B cell (primary cell): Measurements from ENCODE around the gene ESYT2. TPM values are rescaled to one million over a fixed set of nuclear protein-coding genes. Genes with fewer than 3 reads are reported as not detected.
A peak's percentile ranks its signal among the peaks of the same experiment; 100 is the strongest.

Experiments used
- ATAC-seq: fragments of 200-7000 bp; cut with Tn5 transposase; one replicate; pipeline ENCODE4 v1.10.0; 2021; ENCODE audit warnings: low read depth, mild to moderate bottlenecking, moderate number of reproducible peaks, moderate library complexity
- CTCF ChIA-PET: fragments of 350-600 bp; sonication (Branson Sonifier 250); formaldehyde crosslinking; loops from one replicate; lab custom pipeline; 2021; ENCODE audit warnings: antibody characterized with exemption, inconsistent platforms; lab: Charles Lee
- POLR2A ChIA-PET: fragments of 350-600 bp; sonication (Branson Sonifier 250); formaldehyde crosslinking; loops from one replicate; lab custom pipeline; 2021; ENCODE audit warnings: antibody characterized with exemption; lab: Charles Lee
- DNase-seq: peaks from one replicate; pipeline ENCODE4 v3.0.0; 2013
- H2AFZ ChIP-seq: 2 replicates; pipeline ENCODE4 v1.6.1; 2012; ENCODE audit warnings: mild to moderate bottlenecking, low read depth, low read length; ENCODE audit not compliant: insufficient read depth, poor library complexity, severe bottlenecking
- H3K27ac ChIP-seq, 2 donors: 1 replicate in 1 of 2; 2 replicates in 1 of 2; pipeline ENCODE4 v1.5.1; 2012 to 2013; ENCODE audit warnings: low read length in 2 of 2, mild to moderate bottlenecking in 2 of 2, moderate library complexity in 1 of 2
- H3K27me3 ChIP-seq, 4 experiments: fragments of 200-600 bp in 1 of 4; sonication (generic) in 1 of 4; replicated peaks in 1 of 4; 1 replicate in 2 of 4; 2 replicates in 2 of 4; pipeline versions ENCODE4 v1.6.1 to v1.7.0; 2013 to 2016; ENCODE audit warnings: low read length in 3 of 4, mild to moderate bottlenecking in 2 of 4, mixed read lengths in 1 of 4, moderate library complexity in 1 of 4; ENCODE audit not compliant: insufficient read depth in 4 of 4, control insufficient read depth in 3 of 4; ENCODE audit errors: control extremely low read depth in 1 of 4
- H3K36me3 ChIP-seq, 2 experiments: replicated peaks in 1 of 2; 1 replicate in 1 of 2; 2 replicates in 1 of 2; pipeline versions ENCODE4 v1.6.1 to v1.7.1; 2013; ENCODE audit warnings: low read length in 1 of 2; ENCODE audit not compliant: insufficient read depth in 2 of 2, control insufficient read depth in 1 of 2; ENCODE audit errors: control extremely low read depth in 1 of 2, extremely low read depth in 1 of 2
- H3K4me1 ChIP-seq, 2 donors: fragments of 200-600 bp in 1 of 2; sonication (generic) in 1 of 2; 1 replicate in 1 of 2; 2 replicates in 1 of 2; pipeline versions ENCODE4 v1.5.1 to v1.6.1; 2013 to 2017; ENCODE audit warnings: low read length in 2 of 2; ENCODE audit not compliant: control insufficient read depth in 2 of 2, insufficient read depth in 2 of 2
- H3K4me2 ChIP-seq: replicated peaks from 2 replicates; pipeline ENCODE3; 2012; ENCODE audit warnings: mild to moderate bottlenecking, low read depth, low read length; ENCODE audit not compliant: poor library complexity, severe bottlenecking
- H3K4me3 ChIP-seq, 5 experiments: fragments of 200-600 bp in 1 of 5; sonication (generic) in 1 of 5; 1 replicate in 3 of 5; 2 replicates in 2 of 5; pipeline versions ENCODE4 v1.5.1 to v1.7.0; 2011 to 2016; ENCODE audit warnings: low read length in 4 of 5, mild to moderate bottlenecking in 4 of 5, low read depth in 2 of 5, control low read depth in 1 of 5, moderate library complexity in 1 of 5; ENCODE audit not compliant: insufficient read depth in 1 of 5; ENCODE audit errors: control extremely low read depth in 1 of 5, extremely low read depth in 1 of 5
- H3K79me2 ChIP-seq: fragments of 200-600 bp; sonication (generic); one replicate; pipeline ENCODE4 v1.6.0; 2016; ENCODE audit warnings: low read length; ENCODE audit not compliant: control insufficient read depth, insufficient read depth
- H3K9ac ChIP-seq: fragments of 200-600 bp; sonication (generic); 2 replicates; pipeline ENCODE4 v1.6.1; 2017; ENCODE audit warnings: mild to moderate bottlenecking, low read length, moderate library complexity
- H3K9me3 ChIP-seq, 3 donors: one replicate each; pipeline versions ENCODE4 v1.6.1 to v1.7.1; 2013; ENCODE audit warnings: low read length in 2 of 3; ENCODE audit not compliant: control insufficient read depth in 2 of 3, insufficient read depth in 1 of 3; ENCODE audit errors: control extremely low read depth in 1 of 3
- H4K20me1 ChIP-seq: 2 replicates; pipeline ENCODE4 v1.6.0; 2012; ENCODE audit warnings: mild to moderate bottlenecking, low read length; ENCODE audit not compliant: insufficient read depth, control insufficient read depth, poor library complexity, severe bottlenecking
- H3K27ac Mint-ChIP-seq: one replicate; pipeline ENCODE4 v1.8.0; 2021; ENCODE audit warnings: mixed read lengths
- H3K27me3 Mint-ChIP-seq: one replicate; pipeline ENCODE4 v1.8.0; 2021; ENCODE audit warnings: mixed read lengths
- H3K4me1 Mint-ChIP-seq: one replicate; pipeline ENCODE4 v1.8.0; 2021; ENCODE audit warnings: mixed read lengths
- H3K4me3 Mint-ChIP-seq: one replicate; pipeline ENCODE4 v1.8.0; 2021; ENCODE audit warnings: mixed read lengths
- H3K9me3 Mint-ChIP-seq: one replicate; pipeline ENCODE4 v1.8.0; 2022; ENCODE audit warnings: mixed read lengths; ENCODE audit not compliant: insufficient read depth
- CTCF ChIP-seq: fragments of 200-600 bp; IDR thresholded peaks from one replicate; pipeline ENCODE4 v1.8.0; 2022; ENCODE audit warnings: antibody characterized with exemption, mild to moderate bottlenecking
- EZH2 ChIP-seq: IDR thresholded peaks from 2 replicates; pipeline ENCODE4 v1.6.1; 2012; ENCODE audit warnings: borderline replicate concordance, low read depth, mild to moderate bottlenecking, moderate library complexity, low read length; ENCODE audit not compliant: insufficient read depth, poor library complexity, severe bottlenecking
- WGBS: methylation state at CpG from one replicate; pipeline ENCODE4 v1.1.5; 2013; ENCODE audit warnings: missing lambda C conversion rate; ENCODE audit not compliant: insufficient coverage; 5-methylcytosine and 5-hydroxymethylcytosine counted together
- intact Hi-C: fragments of 100-400 bp; cut with micrococcal nuclease; formaldehyde crosslinking; loops from one replicate; pipeline ENCODE4 v1.10.0; 2022
- polyA plus RNA-seq: library from polyadenylated mRNA; depleted of rRNA; stranded (reverse); fragments of >200 nt; gene quantifications from 2 replicates; pipeline ENCODE4 v1.2.3, GENCODE V29; 2012
- total RNA-seq, 2 donors: library from RNA; stranded (reverse); fragments of 120-200 nt in 1 of 2; gene quantifications; 1 replicate in 1 of 2; 2 replicates in 1 of 2; pipeline versions ENCODE4 v1.2.3 to v1.2.4, GENCODE V29; 2013 to 2022

The ESYT2 gene
- total and polyA plus RNA-seq, 2 donors (not counting 1 experiment from before 2014, with no cell fraction given) = 12.0 to 34.2 TPM

- peaks cover 0 to 6% (median 0%) of the 10 kb centered on the region in 3 donors for H3K9me3 ChIP-seq
- ATAC-seq = no peak
- ChIA-PET POLR2A (no interaction called here), CTCF (no interaction called here)
- H4K20me1 ChIP-seq = peaks cover 24% of the 10 kb centered on the region
- Mint-ChIP-seq H3K27ac (no peak overlapping the region), H3K9me3 (no peaks in the 10 kb centered on the region), H3K4me1 (peaks cover 38% of the 10 kb centered on the region), H3K27me3 (no peaks in the 10 kb centered on the region), H3K4me3 (no peak overlapping the region)
- WGBS = no CpG with 5 or more reads among the region's 1 CpG
- no peak overlapping the region for H3K9ac ChIP-seq
- intact Hi-C loops = no loop called here
- no peaks in the 10 kb centered on the region for H3K27me3 ChIP-seq
- peaks cover 78% of the 10 kb centered on the region for H3K79me2 ChIP-seq
- peak overlapping the region in 1 of 2 donors; percentile 59 for H3K27ac ChIP-seq
- H2AFZ ChIP-seq = no peak overlapping the region
- DNase-seq = peak; percentile 54
- peaks cover 18% of the 10 kb centered on the region in 2 donors for H3K4me1 ChIP-seq
- H3K36me3 ChIP-seq = no peaks in the 10 kb centered on the region
- H3K4me2 ChIP-seq = peak overlapping the region; percentile 18
- TF ChIP-seq EZH2 = no peak
- no peak for TF ChIP-seq CTCF
- no peak overlapping the region for H3K4me3 ChIP-seq
These were observed 19.7 kb downstream of the ESYT2 start for GRCh38 chr7:158809596-158809995.

GRCh38 chr7:158808126-158808525 is 21.2 kb downstream of the ESYT2 start:
- Histone ChIP-seq H3K27me3 (no peaks in the 10 kb centered on the region), H3K4me3 (no peak overlapping the region), H2AFZ (no peak overlapping the region), H3K36me3 (no peaks in the 10 kb centered on the region), H3K4me2 (no peak overlapping the region), H3K9ac (no peak overlapping the region), H3K4me1 (peaks cover 13 to 16% of the 10 kb centered on the region in 2 donors), H3K9me3 (peaks cover 0 to 17% (median 0%) of the 10 kb centered on the region in 3 donors), H4K20me1 (peaks cover 26% of the 10 kb centered on the region), H3K27ac (no peak overlapping the region), H3K79me2 (peaks cover 83% of the 10 kb centered on the region)
- WGBS = 95% methylated on average over 13 of the region's 18 CpGs
- CTCF ChIA-PET = no interaction called here
- no peaks in the 10 kb centered on the region for H3K9me3 Mint-ChIP-seq
- H3K27ac Mint-ChIP-seq = no peak overlapping the region
- DNase-seq (no peak), ATAC-seq (no peak)
- H3K4me3 Mint-ChIP-seq = no peak overlapping the region
- intact Hi-C loops = no loop called here
- TF ChIP-seq EZH2 (no peak), CTCF (no peak)
- no peaks in the 10 kb centered on the region for H3K27me3 Mint-ChIP-seq
- H3K4me1 Mint-ChIP-seq = peaks cover 32% of the 10 kb centered on the region
- POLR2A ChIA-PET = no interaction called here
